Common myeloid progenitor, CD34-positive (primary cell): ENCODE results near the gene F3.

Experiments used
- CTCF ChIA-PET: fragments of 350-600 bp; sonication (Branson Sonifier 250); formaldehyde crosslinking; loops from one replicate; lab custom pipeline; 2021; ENCODE audit warnings: antibody characterized with exemption; lab: Charles Lee
- POLR2A ChIA-PET: fragments of 350-600 bp; sonication (Branson Sonifier 250); formaldehyde crosslinking; loops from one replicate; lab custom pipeline; 2021; ENCODE audit warnings: antibody characterized with exemption; lab: Charles Lee
- DNase-seq, 3 donors: peaks; one replicate each; pipeline versions ENCODE4 v3.0.0 to v3.0.0-alpha.2; 2013
- H3K27ac ChIP-seq, 2 experiments: 1 replicate in 1 of 2; 2 replicates in 1 of 2; pipeline ENCODE4 v1.7.0; 2013; ENCODE audit warnings: inconsistent platforms in 2 of 2, low read length in 2 of 2, mild to moderate bottlenecking in 2 of 2, low read depth in 1 of 2, moderate library complexity in 1 of 2; ENCODE audit not compliant: severe bottlenecking in 2 of 2, insufficient read depth in 1 of 2, poor library complexity in 1 of 2
- H3K27me3 ChIP-seq, 5 experiments: replicated peaks in 2 of 5; 1 replicate in 3 of 5; 2 replicates in 2 of 5; pipeline versions ENCODE4 v1.6.1 to v1.7.0; 2013; ENCODE audit warnings: low read length in 4 of 5, mild to moderate bottlenecking in 2 of 5, moderate library complexity in 2 of 5, inconsistent platforms in 1 of 5; ENCODE audit not compliant: insufficient read depth in 5 of 5, control insufficient read depth in 4 of 5
- H3K36me3 ChIP-seq, 4 experiments: 1 replicate in 2 of 4; 2 replicates in 2 of 4; pipeline versions ENCODE4 v1.6.1 to v1.7.0; 2013; ENCODE audit warnings: low read length in 3 of 4, control low read depth in 1 of 4, mild to moderate bottlenecking in 1 of 4; ENCODE audit not compliant: control insufficient read depth in 4 of 4, insufficient read depth in 4 of 4
- H3K4me1 ChIP-seq, 4 experiments: 1 replicate in 3 of 4; 2 replicates in 1 of 4; pipeline versions ENCODE4 v1.6.1 to v1.7.1; 2013; ENCODE audit warnings: low read length in 3 of 4, mild to moderate bottlenecking in 3 of 4, control low read depth in 1 of 4, inconsistent platforms in 1 of 4, moderate library complexity in 1 of 4; ENCODE audit not compliant: control insufficient read depth in 4 of 4, insufficient read depth in 4 of 4; ENCODE audit errors: control extremely low read depth in 1 of 4
- H3K4me3 ChIP-seq, 7 experiments: 1 replicate in 4 of 7; 2 replicates in 3 of 7; pipeline versions ENCODE4 v1.5.1 to v1.7.0; 2013; ENCODE audit warnings: mild to moderate bottlenecking in 7 of 7, low read length in 6 of 7, moderate library complexity in 6 of 7, inconsistent platforms in 2 of 7, low read depth in 2 of 7, control low read depth in 1 of 7; ENCODE audit not compliant: insufficient read depth in 4 of 7, control insufficient read depth in 1 of 7; ENCODE audit errors: extremely low read depth in 1 of 7
- H3K9me3 ChIP-seq, 5 experiments: 1 replicate in 4 of 5; 2 replicates in 1 of 5; pipeline versions ENCODE4 v1.6.1 to v1.7.1; 2013; ENCODE audit warnings: low read length in 4 of 5, mild to moderate bottlenecking in 2 of 5, inconsistent platforms in 1 of 5, low read depth in 1 of 5, moderate library complexity in 1 of 5; ENCODE audit not compliant: control insufficient read depth in 4 of 5, insufficient read depth in 2 of 5; ENCODE audit errors: control extremely low read depth in 1 of 5
- WGBS: methylation state at CpG from one replicate; pipeline ENCODE4 v1.1.5; 2013; ENCODE audit not compliant: insufficient coverage; 5-methylcytosine and 5-hydroxymethylcytosine counted together

The F3 gene

DNA sequence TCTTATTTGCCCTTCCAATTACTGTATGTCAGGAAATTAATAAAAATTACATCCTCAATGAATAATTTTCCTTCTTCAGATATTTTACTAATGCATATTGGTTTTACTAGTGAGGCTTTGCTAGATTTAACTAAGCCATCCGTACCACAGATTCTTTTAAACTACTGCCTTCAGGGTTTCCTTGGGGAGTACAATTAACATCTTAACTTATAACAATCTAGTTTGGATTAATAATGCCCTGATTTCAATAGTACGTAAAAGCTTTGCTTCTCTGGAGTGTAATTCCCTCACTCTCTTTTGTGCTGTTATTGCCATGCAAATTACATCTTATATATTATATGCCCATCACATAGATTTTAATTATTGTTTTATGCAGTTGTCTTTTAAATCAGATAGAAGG is 24.3 kb upstream of the F3 start:
- DNase-seq = no peak
- peaks cover 0 to 11% (median 8%) of the 10 kb centered on the region in 5 experiments for H3K9me3 ChIP-seq
- POLR2A ChIA-PET = no interaction called here
- H3K36me3 ChIP-seq = no peaks in the 10 kb centered on the region
- CTCF ChIA-PET = no interaction called here
- H3K4me1 ChIP-seq = no peaks in the 10 kb centered on the region
- no peaks in the 10 kb centered on the region for H3K27me3 ChIP-seq
- H3K27ac ChIP-seq = no peak overlapping the region
- WGBS = no CpG with 5 or more reads among the region's 2 CpGs
- H3K4me3 ChIP-seq = no peak overlapping the region

DNA sequence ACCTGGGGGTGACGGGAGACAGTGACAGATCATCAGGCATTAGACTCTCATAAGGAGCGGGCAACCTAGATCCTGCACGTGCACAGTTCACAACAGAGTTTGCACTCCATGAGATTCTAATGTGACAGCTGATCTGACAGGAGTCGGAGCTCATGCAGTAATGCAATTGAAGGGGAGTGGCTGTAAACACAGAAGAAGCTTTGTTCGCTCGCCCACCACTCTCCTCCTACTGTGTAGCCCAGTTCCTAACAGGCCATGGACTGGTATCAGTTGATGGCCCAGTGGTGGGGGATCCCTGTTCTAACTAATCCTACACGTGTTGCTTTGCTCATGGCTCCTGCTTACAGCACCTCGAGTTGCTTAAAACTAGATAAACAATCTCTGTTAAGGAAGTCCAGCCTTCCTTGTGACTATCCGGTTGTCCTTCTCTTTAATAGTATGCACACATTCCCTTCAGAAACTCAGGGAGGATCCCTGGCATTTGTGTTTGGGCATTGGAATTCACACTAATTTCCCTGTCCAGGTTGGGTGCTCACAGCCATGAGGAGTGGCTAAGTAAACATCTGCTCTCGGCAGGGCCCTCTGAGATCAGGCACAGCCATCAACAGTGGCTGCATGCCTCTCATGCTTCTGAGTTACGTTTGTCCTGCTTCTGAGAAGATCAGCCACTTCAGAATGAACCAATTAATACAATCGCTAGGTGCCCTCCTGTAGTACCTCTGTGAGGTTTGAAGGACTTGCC is 21.1 kb upstream of the F3 start:
- no peak for DNase-seq
- 94% methylated on average over 10 of the region's 12 CpGs for WGBS
- H3K9me3 ChIP-seq = peaks cover 0 to 3% (median 0%) of the 10 kb centered on the region in 5 experiments
- ChIA-PET POLR2A (no interaction called here), CTCF (interaction anchor here (1.0 to 1.4 kb wide), 2 partner anchors 33 to 63 kb away, joined by 3 read pairs; no protein-coding TSS in a partner anchor)
- H3K27me3 ChIP-seq = no peaks in the 10 kb centered on the region
- H3K27ac ChIP-seq = no peak overlapping the region
- no peaks in the 10 kb centered on the region for H3K4me1 ChIP-seq
- H3K4me3 ChIP-seq = no peak overlapping the region
- H3K36me3 ChIP-seq = no peaks in the 10 kb centered on the region

GRCh38 chr1:94560333-94560732 is 18.8 kb upstream of the F3 start:
- no peaks in the 10 kb centered on the region for H3K9me3 ChIP-seq
- POLR2A ChIA-PET = no interaction called here
- CTCF ChIA-PET = interaction anchor here (2.0 kb wide), 1 partner anchor 18 kb away, joined by 7 read pairs; the partner anchor contains the start of gene F3
- H3K4me3 ChIP-seq = no peak overlapping the region
- DNase-seq = no peak
- H3K27ac ChIP-seq = no peak overlapping the region
- WGBS = no CpG with 5 or more reads among the region's 1 CpG
- H3K27me3 ChIP-seq = no peaks in the 10 kb centered on the region
- H3K4me1 ChIP-seq = no peaks in the 10 kb centered on the region
- H3K36me3 ChIP-seq = no peaks in the 10 kb centered on the region

DNA sequence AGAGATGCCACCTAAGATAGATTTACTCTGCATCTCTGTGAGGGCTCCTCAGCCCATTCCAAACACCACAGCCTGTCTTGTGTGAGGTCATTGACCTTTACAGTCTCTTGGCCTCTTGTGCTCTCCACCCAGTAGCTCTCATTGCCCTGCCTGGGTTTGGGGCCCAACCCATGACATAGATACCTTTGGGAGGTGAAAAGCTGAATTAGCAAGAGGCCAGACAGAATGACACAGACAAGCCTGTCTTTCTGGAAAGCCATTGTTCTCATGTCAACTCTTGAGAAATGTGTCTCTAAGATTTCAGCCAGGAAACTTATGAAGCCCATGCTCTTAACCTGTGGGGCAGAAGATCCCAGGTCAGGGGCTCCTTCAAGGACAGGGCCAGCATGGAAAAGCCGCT is 18.4 kb upstream of the F3 start:
- POLR2A ChIA-PET = no interaction called here

GRCh38 chr1:94555091-94555490 is 13.5 kb upstream of the F3 start:
- Histone ChIP-seq H3K4me3 (no peak overlapping the region), H3K9me3 (no peaks in the 10 kb centered on the region), H3K36me3 (no peaks in the 10 kb centered on the region), H3K27me3 (no peaks in the 10 kb centered on the region), H3K27ac (no peak overlapping the region), H3K4me1 (no peaks in the 10 kb centered on the region)
- DNase-seq = no peak
- POLR2A ChIA-PET = no interaction called here
- WGBS = 92% methylated on average over 5 of the region's 5 CpGs
- CTCF ChIA-PET = interaction anchor here (0.6 to 1.1 kb wide), 2 partner anchors 13 to 144 kb away, joined by 3 to 4 read pairs; partner anchors contain the start of gene F3

More for the DNA sequence above, 18.4 kb upstream of the F3 start:
- 100% methylated on average over 1 of the region's 1 CpG for WGBS
- no peaks in the 10 kb centered on the region for H3K4me1 ChIP-seq
- no peak overlapping the region for H3K27ac ChIP-seq
- H3K36me3 ChIP-seq = no peaks in the 10 kb centered on the region
- H3K4me3 ChIP-seq = no peak overlapping the region
- CTCF ChIA-PET = interaction anchor here (2.0 kb wide), 1 partner anchor 17 kb away, joined by 7 read pairs; the partner anchor contains the start of gene F3
- no peaks in the 10 kb centered on the region for H3K9me3 ChIP-seq
- no peaks in the 10 kb centered on the region for H3K27me3 ChIP-seq
- no peak for DNase-seq

DNA sequence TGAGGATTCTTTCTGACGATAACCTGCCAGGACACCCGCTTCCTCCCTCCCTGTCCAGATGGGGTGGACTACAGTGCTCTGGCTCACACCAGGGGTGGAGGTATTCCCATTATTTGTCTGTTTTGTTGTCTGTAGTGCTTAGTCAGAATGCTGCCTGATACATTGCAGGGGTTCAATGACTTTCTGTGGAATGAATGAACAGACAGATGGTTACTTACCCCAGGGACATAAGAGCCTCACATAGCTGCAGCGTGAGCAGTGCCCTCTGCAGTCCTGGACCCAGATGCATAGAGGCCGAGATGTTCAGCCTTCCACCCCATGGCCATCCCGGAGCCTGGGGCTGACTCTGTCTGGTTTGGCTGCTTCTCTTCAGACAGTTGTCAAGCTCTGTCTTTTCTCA is 13.0 kb upstream of the F3 start:
- H3K9me3 ChIP-seq = no peaks in the 10 kb centered on the region
- no peaks in the 10 kb centered on the region for H3K36me3 ChIP-seq
- CTCF ChIA-PET = interaction anchor here (0.6 to 1.1 kb wide), 2 partner anchors 13 to 145 kb away, joined by 3 to 4 read pairs; partner anchors contain the start of gene F3
- H3K27me3 ChIP-seq = no peaks in the 10 kb centered on the region
- DNase-seq = no peak
- no peak overlapping the region for H3K27ac ChIP-seq
- POLR2A ChIA-PET = interaction anchor here (0.5 kb wide), 1 partner anchor 56 kb away, joined by 3 read pairs; no protein-coding TSS in a partner anchor
- no peaks in the 10 kb centered on the region for H3K4me1 ChIP-seq
- 95% methylated on average over 2 of the region's 5 CpGs for WGBS
- H3K4me3 ChIP-seq = no peak overlapping the region

DNA sequence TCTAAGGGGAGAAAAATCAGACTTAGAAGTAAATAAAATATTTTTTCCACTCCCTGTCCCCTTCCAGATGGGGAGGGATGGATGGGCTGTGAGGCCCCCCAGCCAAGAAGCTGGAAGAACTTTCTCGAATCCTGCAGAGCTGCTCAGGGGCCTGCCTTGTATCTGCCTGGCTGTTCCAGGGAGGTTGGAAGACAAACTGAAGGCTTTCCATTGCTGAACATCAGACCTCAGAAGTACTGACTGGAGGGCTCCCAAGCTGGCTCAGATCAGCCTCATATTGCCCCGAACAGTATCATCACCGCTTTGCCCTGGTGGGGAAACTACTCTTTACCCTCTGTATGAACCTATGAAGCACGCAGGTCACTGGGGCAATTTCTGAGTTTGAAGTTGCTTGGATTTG is 12.4 kb upstream of the F3 start:
- no peak for DNase-seq
- Histone ChIP-seq H3K4me1 (no peaks in the 10 kb centered on the region), H3K9me3 (no peaks in the 10 kb centered on the region), H3K36me3 (no peaks in the 10 kb centered on the region), H3K4me3 (no peak overlapping the region), H3K27ac (no peak overlapping the region), H3K27me3 (no peaks in the 10 kb centered on the region)
- WGBS = 97% methylated on average over 3 of the region's 4 CpGs
- POLR2A ChIA-PET = no interaction called here
- CTCF ChIA-PET = no interaction called here
